T-helper 1 cell treated with Interleukin-12 subunit alpha and Interleukin-12 subunit beta and Interleukin-4 antibody, amounts not matched to agents 30 μg/mL and 1 μg/mL, for 36 hours (primary cell): ENCODE results near the gene CCS.
A peak's percentile ranks its signal among the peaks of the same experiment; 100 is the strongest.
"Not testable (repeated sequence)": the region's sequence is repeated elsewhere in the genome, so short reads cannot be mapped to it uniquely, and the experiment has no call there.

Experiments used
- H3K27ac Mint-ChIP-seq: one replicate; pipeline ENCODE4 v1.8.0; 2021; ENCODE audit warnings: mild to moderate bottlenecking, mixed read lengths
- H3K27me3 Mint-ChIP-seq: one replicate; pipeline ENCODE4 v1.8.0; 2021; ENCODE audit warnings: low read depth, mixed read lengths
- H3K36me3 Mint-ChIP-seq: one replicate; pipeline ENCODE4 v1.8.0; 2021; ENCODE audit warnings: low read depth, mixed read lengths
- H3K4me1 Mint-ChIP-seq: one replicate; pipeline ENCODE4 v1.8.0; 2021; ENCODE audit warnings: low read depth, mixed read lengths
- H3K4me3 Mint-ChIP-seq: one replicate; pipeline ENCODE4 v1.8.0; 2021; ENCODE audit warnings: mild to moderate bottlenecking, moderate library complexity, mixed read lengths
- H3K9me3 Mint-ChIP-seq: one replicate; pipeline ENCODE4 v1.8.0; 2021; ENCODE audit warnings: mixed read lengths

Gene CCS

GRCh38 chr11:66639066-66639813, 46.3 kb downstream of the CCS start:
- Mint-ChIP-seq H3K4me3 (peak overlapping the region; percentile 88), H3K9me3 (no peaks in the 10 kb centered on the region), H3K36me3 (peaks cover 51% of the 10 kb centered on the region), H3K27ac (peak overlapping the region; percentile 91), H3K27me3 (no peaks in the 10 kb centered on the region), H3K4me1 (peaks cover 60% of the 10 kb centered on the region)

GRCh38 chr11:66639814-66640340, 46.9 kb downstream of the CCS start:
- not testable (repeated sequence) for H3K9me3 Mint-ChIP-seq, H3K27me3 Mint-ChIP-seq
- peak overlapping the region; percentile 88 for H3K4me3 Mint-ChIP-seq
- peaks cover 61% of the 10 kb centered on the region for H3K4me1 Mint-ChIP-seq
- H3K36me3 Mint-ChIP-seq = peaks cover 51% of the 10 kb centered on the region
- H3K27ac Mint-ChIP-seq = peak overlapping the region; percentile 91

DNA sequence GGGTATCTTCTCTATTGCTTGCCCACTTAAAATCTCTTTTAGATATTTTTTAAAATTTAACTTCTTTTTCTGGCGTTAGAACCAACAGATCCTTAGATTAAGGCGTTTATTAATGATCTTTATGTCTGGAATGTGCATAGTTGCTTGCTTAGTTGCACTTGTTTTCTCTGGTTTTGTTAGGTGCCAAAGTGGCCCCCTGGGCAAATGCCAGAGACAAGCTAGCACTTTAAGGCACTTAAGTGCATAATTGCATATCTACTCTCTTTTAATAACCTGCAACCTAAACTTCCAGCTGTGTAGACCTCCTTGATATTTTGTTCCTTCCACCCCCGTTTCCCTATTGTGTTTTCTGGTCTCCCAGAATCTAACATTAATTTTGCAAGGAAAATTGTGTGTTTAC, 48.8 kb downstream of the CCS start:
- H3K36me3 Mint-ChIP-seq = peaks cover 70% of the 10 kb centered on the region
- H3K4me1 Mint-ChIP-seq = peaks cover 75% of the 10 kb centered on the region
- peak overlapping the region; percentile 52 for H3K4me3 Mint-ChIP-seq
- no peaks in the 10 kb centered on the region for H3K9me3 Mint-ChIP-seq
- no peaks in the 10 kb centered on the region for H3K27me3 Mint-ChIP-seq
- H3K27ac Mint-ChIP-seq = peak overlapping the region; percentile 2

GRCh38 chr11:66643745-66644437, 50.9 kb downstream of the CCS start:
- Mint-ChIP-seq H3K4me1 (peaks cover 74% of the 10 kb centered on the region), H3K27me3 (no peaks in the 10 kb centered on the region), H3K4me3 (no peak overlapping the region), H3K9me3 (no peaks in the 10 kb centered on the region), H3K36me3 (peaks cover 81% of the 10 kb centered on the region), H3K27ac (no peak overlapping the region)

- no peak overlapping the region for H3K4me3 Mint-ChIP-seq
- H3K36me3 Mint-ChIP-seq = peaks cover 70% of the 10 kb centered on the region
- H3K9me3 Mint-ChIP-seq = no peaks in the 10 kb centered on the region
- H3K27ac Mint-ChIP-seq = no peak overlapping the region
- H3K4me1 Mint-ChIP-seq = peaks cover 60% of the 10 kb centered on the region
- H3K27me3 Mint-ChIP-seq = no peaks in the 10 kb centered on the region
These were observed 53.8 kb downstream of the CCS start for GRCh38 chr11:66646828-66647227.

DNA sequence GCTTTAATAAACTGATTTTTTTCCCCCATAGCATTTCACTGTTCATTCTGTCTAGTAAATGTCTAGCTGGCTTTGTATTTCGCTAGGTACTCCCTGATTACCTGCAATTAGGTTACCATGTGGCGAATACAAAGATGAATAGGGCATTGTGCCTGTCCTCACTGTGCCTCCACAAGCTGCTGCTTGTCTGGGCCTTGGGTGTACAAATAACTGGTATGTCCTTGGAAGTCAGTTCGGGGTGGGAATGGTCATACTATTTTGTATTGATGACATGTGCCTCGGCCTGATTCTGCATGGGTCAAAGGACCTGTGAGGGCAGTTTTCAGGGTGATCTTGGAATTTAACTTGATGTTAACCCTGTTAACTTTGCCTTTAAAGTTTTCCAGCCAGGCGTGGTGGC, 56.9 kb downstream of the CCS start:
- no peak overlapping the region for H3K4me3 Mint-ChIP-seq
- peaks cover 40% of the 10 kb centered on the region for H3K4me1 Mint-ChIP-seq
- H3K27ac Mint-ChIP-seq = no peak overlapping the region
- peaks cover 48% of the 10 kb centered on the region for H3K36me3 Mint-ChIP-seq
- H3K9me3 Mint-ChIP-seq = no peaks in the 10 kb centered on the region
- H3K27me3 Mint-ChIP-seq = no peaks in the 10 kb centered on the region

- no peak overlapping the region for H3K4me3 Mint-ChIP-seq
- H3K4me1 Mint-ChIP-seq = peaks cover 30% of the 10 kb centered on the region
- H3K9me3 Mint-ChIP-seq = no peaks in the 10 kb centered on the region
- H3K27ac Mint-ChIP-seq = no peak overlapping the region
- H3K27me3 Mint-ChIP-seq = no peaks in the 10 kb centered on the region
- peaks cover 39% of the 10 kb centered on the region for H3K36me3 Mint-ChIP-seq
These were observed 58.0 kb downstream of the CCS start for GRCh38 chr11:66651016-66651415.

DNA sequence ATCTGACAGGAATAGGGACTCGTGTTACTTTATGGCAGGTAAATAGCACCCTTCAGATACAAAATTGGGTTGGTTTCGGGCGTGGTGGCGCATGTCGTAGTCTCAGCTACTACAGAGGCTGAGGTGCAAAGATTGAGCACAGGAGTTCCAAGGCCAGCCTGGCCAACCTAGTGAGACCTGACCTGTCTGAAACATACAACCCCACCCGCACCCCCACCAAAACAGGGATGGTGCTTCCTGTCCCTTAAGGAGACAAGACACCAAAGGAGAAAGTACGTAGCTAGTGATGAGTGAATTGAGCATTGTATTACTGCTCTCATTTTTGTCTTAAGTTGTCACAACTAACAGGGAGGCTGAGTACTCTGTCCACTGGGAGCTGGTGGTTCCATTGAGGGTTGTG, 59.7 kb downstream of the CCS start:
- Mint-ChIP-seq H3K36me3 (peaks cover 25% of the 10 kb centered on the region), H3K27ac (no peak overlapping the region), H3K9me3 (no peaks in the 10 kb centered on the region), H3K27me3 (no peaks in the 10 kb centered on the region), H3K4me1 (peaks cover 14% of the 10 kb centered on the region), H3K4me3 (no peak overlapping the region)

GRCh38 chr11:66653123-66653522, 60.1 kb downstream of the CCS start:
- peaks cover 14% of the 10 kb centered on the region for H3K4me1 Mint-ChIP-seq
- H3K36me3 Mint-ChIP-seq = peaks cover 24% of the 10 kb centered on the region
- H3K27ac Mint-ChIP-seq = no peak overlapping the region

More at GRCh38 chr11:66653123-66653522, 60.1 kb downstream of the CCS start:
- Mint-ChIP-seq H3K9me3 (no peaks in the 10 kb centered on the region), H3K4me3 (no peak overlapping the region), H3K27me3 (no peaks in the 10 kb centered on the region)
